HepG2 (cell line): ENCODE measurements around the gene IL2RA.
"Not testable (repeated sequence)": the region's sequence is repeated elsewhere in the genome, so short reads cannot be mapped to it uniquely, and the experiment has no call there.

Experiments
- FOXO1 ChIP-seq: sonication (generic); formaldehyde crosslinking; IDR thresholded peaks from 2 replicates; pipeline ENCODE4 v1.4.0; 2020; ENCODE audit warnings: missing genetic modification reagents
- NCOR1 ChIP-seq: fragments of 200-600 bp; sonication (generic); IDR thresholded peaks from 2 replicates; pipeline ENCODE4 v1.7.0; 2017; ENCODE audit warnings: antibody characterized with exemption, low read length, borderline replicate concordance
- SMARCC2 ChIP-seq: fragments of 450-650 bp; IDR thresholded peaks from 2 replicates; pipeline ENCODE4 v1.6.1; 2017; ENCODE audit warnings: antibody characterized with exemption, mild to moderate bottlenecking
- ZNF253 ChIP-seq: sonication (generic); formaldehyde crosslinking; IDR thresholded peaks from 2 replicates; pipeline ENCODE4 v1.8.0; 2022; ENCODE audit warnings: mild to moderate bottlenecking, missing genetic modification reagents, borderline replicate concordance

GRCh38 chr10:6005161-6005804 is 56.9 kb downstream of the IL2RA start:
- not testable (repeated sequence) for TF ChIP-seq ZNF253; FOXO1 (CRISPR knock-in tag); SMARCC2; NCOR1
